GM23338 (cell line): ENCODE measurements around the gene ALX3. TPM values are rescaled to one million over a fixed set of nuclear protein-coding genes. Genes with fewer than 3 reads are reported as not detected.

Source experiments
- ATAC-seq: fragments of 200-7000 bp; cut with Tn5 transposase; 3 replicates; pipeline ENCODE4 v1.9.1; 2020
- DNase-seq: peaks from one replicate; pipeline ENCODE4 v3.0.0-alpha.2; 2015; ENCODE audit warnings: low spot score
- H2AFZ ChIP-seq: fragments of 200-600 bp; sonication (generic); 2 replicates; pipeline ENCODE4 v1.8.0; 2016; ENCODE audit warnings: antibody characterized with exemption, mild to moderate bottlenecking, moderate library complexity
- H3F3A ChIP-seq: fragments of 200-600 bp; sonication (generic); replicated peaks from 2 replicates; pipeline ENCODE4 v1.8.0; 2017; ENCODE audit warnings: antibody characterized with exemption, mixed run types, low read depth
- H3K27ac ChIP-seq: fragments of 200-600 bp; sonication (generic); 2 replicates; pipeline ENCODE4 v1.6.1; 2016; ENCODE audit warnings: low read depth
- H3K27me3 ChIP-seq: fragments of 200-600 bp; sonication (generic); 2 replicates; pipeline ENCODE4 v1.8.0; 2016; ENCODE audit warnings: mild to moderate bottlenecking, mixed run types, moderate library complexity; ENCODE audit not compliant: insufficient read depth
- H3K36me3 ChIP-seq: fragments of 200-600 bp; sonication (generic); 2 replicates; pipeline ENCODE4 v1.8.0; 2016; ENCODE audit warnings: mild to moderate bottlenecking; ENCODE audit not compliant: insufficient read depth
- H3K4me1 ChIP-seq: fragments of 200-600 bp; sonication (generic); 2 replicates; pipeline ENCODE4 v1.8.0; 2016; ENCODE audit warnings: mild to moderate bottlenecking, moderate library complexity; ENCODE audit not compliant: insufficient read depth
- H3K4me2 ChIP-seq: fragments of 200-600 bp; sonication (generic); 2 replicates; pipeline ENCODE4 v1.7.1; 2017; ENCODE audit warnings: mixed run types
- H3K4me3 ChIP-seq: fragments of 200-600 bp; sonication (generic); 2 replicates; pipeline ENCODE4 v1.6.1; 2016; ENCODE audit warnings: mixed run types
- H3K79me2 ChIP-seq: fragments of 200-600 bp; sonication (generic); replicated peaks from 2 replicates; pipeline ENCODE4 v1.8.0; 2017; ENCODE audit warnings: mild to moderate bottlenecking; ENCODE audit not compliant: insufficient read depth
- H3K9me2 ChIP-seq: fragments of 200-600 bp; sonication (generic); 2 replicates; pipeline ENCODE4 v1.8.0; 2017; ENCODE audit not compliant: insufficient read depth
- H4K20me1 ChIP-seq: fragments of 200-600 bp; sonication (generic); replicated peaks from 2 replicates; pipeline ENCODE4 v1.8.0; 2017; ENCODE audit warnings: mild to moderate bottlenecking; ENCODE audit not compliant: insufficient read depth
- H3K27ac Mint-ChIP-seq: 2 replicates; pipeline ENCODE4 v1.8.0; 2020; ENCODE audit warnings: inconsistent platforms, mild to moderate bottlenecking, moderate library complexity, mixed read lengths
- H3K27me3 Mint-ChIP-seq: 3 replicates; pipeline ENCODE4 v1.8.0; 2022; ENCODE audit warnings: low read depth, mild to moderate bottlenecking, moderate library complexity, mixed read lengths, inconsistent platforms; ENCODE audit not compliant: insufficient read depth, poor library complexity
- H3K36me3 Mint-ChIP-seq: 3 replicates; pipeline ENCODE4 v1.8.0; 2021; ENCODE audit warnings: low read depth, mild to moderate bottlenecking, inconsistent platforms, moderate library complexity, mixed read lengths
- H3K4me1 Mint-ChIP-seq: 3 replicates; pipeline ENCODE4 v1.8.0; 2020; ENCODE audit warnings: mild to moderate bottlenecking, inconsistent platforms, mixed read lengths
- H3K4me3 Mint-ChIP-seq: 3 replicates; pipeline ENCODE4 v1.8.0; 2021; ENCODE audit warnings: moderate library complexity, mild to moderate bottlenecking, inconsistent platforms, mixed read lengths
- H3K9me3 Mint-ChIP-seq: 3 replicates; pipeline ENCODE4 v1.8.0; 2020; ENCODE audit warnings: moderate library complexity, mild to moderate bottlenecking, inconsistent platforms, mixed read lengths
- CREB1 ChIP-seq: fragments of 250-450 bp; sonication (Bioruptor Pico); IDR thresholded peaks from 2 replicates; pipeline ENCODE4 v1.5.0; 2020; ENCODE audit warnings: low read depth, mild to moderate bottlenecking, moderate library complexity
- EZH2 ChIP-seq: fragments of 200-600 bp; sonication (generic); IDR thresholded peaks from one replicate; pipeline ENCODE4 v1.8.0; 2017; ENCODE audit warnings: antibody characterized with exemption, mild to moderate bottlenecking, low read depth; ENCODE audit not compliant: unreplicated experiment
- EZH2phosphoT487 ChIP-seq: fragments of 200-600 bp; sonication (generic); IDR thresholded peaks from one replicate; pipeline ENCODE4 v1.8.1; 2018; ENCODE audit warnings: antibody characterized with exemption; ENCODE audit not compliant: unreplicated experiment
- JUNB ChIP-seq: IDR thresholded peaks from one replicate; pipeline ENCODE4 v1.6.1; 2016; ENCODE audit warnings: antibody characterized with exemption; ENCODE audit not compliant: unreplicated experiment
- NANOG ChIP-seq: IDR thresholded peaks from 2 replicates; pipeline ENCODE4 v1.6.1; 2016; ENCODE audit warnings: antibody characterized with exemption, borderline replicate concordance
- POLR2AphosphoS5 ChIP-seq: IDR thresholded peaks from 2 replicates; pipeline ENCODE4 v1.6.1; 2016; ENCODE audit warnings: antibody characterized with exemption, low read depth
- STAT1 ChIP-seq: IDR thresholded peaks from one replicate; pipeline ENCODE4 v1.6.1; 2016; ENCODE audit warnings: antibody characterized with exemption; ENCODE audit not compliant: unreplicated experiment
- ZNF114 ChIP-seq: fragments of 250-450 bp; sonication (Bioruptor Pico); IDR thresholded peaks from 2 replicates; pipeline ENCODE4 v1.5.0; 2020; ENCODE audit warnings: mild to moderate bottlenecking, moderate library complexity
- ZNF331 ChIP-seq: fragments of 250-450 bp; sonication (Bioruptor Pico); IDR thresholded peaks from 2 replicates; pipeline ENCODE4 v1.5.0; 2020; ENCODE audit warnings: low read depth, mild to moderate bottlenecking, moderate library complexity
- polyA plus RNA-seq: library from polyadenylated mRNA; unstranded; fragments of >200 nt; fragmentation: Nextera tagmentation; extraction: Ambion mirVana; gene quantifications from 2 replicates; pipeline ENCODE4 v1.2.1, GENCODE V29; 2016
- total RNA-seq: library from RNA; depleted of rRNA; stranded (reverse); fragments of >200 nt; shearing (Covaris generic); gene quantifications from 2 replicates; pipeline ENCODE4 v1.2.3, GENCODE V29; 2014
- TF ChIP-seq, protein P1 (sequence below): fragments of 250-450 bp; sonication (Bioruptor Pico); IDR thresholded peaks from 2 replicates; pipeline ENCODE4 v1.5.0; 2020; ENCODE audit warnings: mild to moderate bottlenecking, moderate library complexity
- TF ChIP-seq, protein P2 (sequence below), 2 experiments: fragments of 200-600 bp in 1 of 2; sonication (generic) in 1 of 2; conservative IDR thresholded peaks; 2 replicates each; pipeline versions ENCODE4 v1.5.1 to v1.6.1; 2016 to 2017; ENCODE audit warnings: antibody characterized with exemption in 2 of 2, low read depth in 2 of 2, mild to moderate bottlenecking in 2 of 2, moderate library complexity in 1 of 2
- TF ChIP-seq, protein P3 (sequence below): IDR thresholded peaks from 2 replicates; pipeline ENCODE4 v1.6.1; 2016; ENCODE audit warnings: antibody characterized with exemption
- TF ChIP-seq, protein P4 (sequence below): IDR thresholded peaks from one replicate; pipeline ENCODE4 v1.6.1; 2018; ENCODE audit warnings: antibody characterized with exemption; ENCODE audit not compliant: unreplicated experiment

The ALX3 gene
- total and polyA plus RNA-seq, 2 experiments from 2014 or later = not detected

DNA sequence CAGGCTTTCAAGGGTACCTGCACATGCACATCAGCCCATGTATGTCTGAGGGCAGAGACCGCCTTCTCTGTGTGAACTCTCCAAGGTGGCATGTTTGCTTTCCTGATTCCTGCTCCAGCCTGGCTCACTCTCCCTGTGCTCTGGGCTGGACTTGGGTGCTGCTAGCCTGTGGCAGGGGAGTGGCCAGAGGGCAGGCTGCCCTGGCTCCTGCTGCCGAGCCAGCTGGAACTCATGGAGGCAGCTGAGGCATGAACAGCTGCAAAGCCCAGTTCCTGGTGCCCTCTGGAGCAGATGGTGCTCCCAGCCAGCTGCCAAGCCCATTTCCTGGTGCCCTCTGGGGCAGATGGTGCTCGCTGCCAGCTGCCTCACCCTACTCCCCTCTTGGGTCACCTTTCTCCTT lies 49.4 kb upstream of the ALX3 start:
- Histone ChIP-seq H4K20me1 (no peaks in the 10 kb centered on the region), H3K9me2 (0 out of 2 replicates have a peak, but pooled peaks cover 8% of the 10 kb centered on the region), H3K27me3 (no peaks in the 10 kb centered on the region), H2AFZ (no peak overlapping the region), H3K4me3 (no peak overlapping the region), H3K4me2 (no peak overlapping the region), H3F3A (no peaks in the 10 kb centered on the region), H3K4me1 (no peaks in the 10 kb centered on the region; the same call in 1 of the 2 replicates), H3K36me3 (no peaks in the 10 kb centered on the region), H3K27ac (no peak overlapping the region), H3K79me2 (no peaks in the 10 kb centered on the region)
- Mint-ChIP-seq H3K36me3 (peaks cover 8% of the 10 kb centered on the region), H3K27me3 (peaks cover 21% of the 10 kb centered on the region), H3K4me3 (no peak overlapping the region), H3K9me3 (peaks cover 29% of the 10 kb centered on the region), H3K27ac (no peak overlapping the region), H3K4me1 (no peaks in the 10 kb centered on the region; the same call in 1 of the 3 replicates)
- DNase-seq (no peak), ATAC-seq (no peak)
- no peak for TF ChIP-seq NANOG
- no peak for TF ChIP-seq CREB1 (CRISPR knock-in tag)
- TF ChIP-seq, protein P1, sequence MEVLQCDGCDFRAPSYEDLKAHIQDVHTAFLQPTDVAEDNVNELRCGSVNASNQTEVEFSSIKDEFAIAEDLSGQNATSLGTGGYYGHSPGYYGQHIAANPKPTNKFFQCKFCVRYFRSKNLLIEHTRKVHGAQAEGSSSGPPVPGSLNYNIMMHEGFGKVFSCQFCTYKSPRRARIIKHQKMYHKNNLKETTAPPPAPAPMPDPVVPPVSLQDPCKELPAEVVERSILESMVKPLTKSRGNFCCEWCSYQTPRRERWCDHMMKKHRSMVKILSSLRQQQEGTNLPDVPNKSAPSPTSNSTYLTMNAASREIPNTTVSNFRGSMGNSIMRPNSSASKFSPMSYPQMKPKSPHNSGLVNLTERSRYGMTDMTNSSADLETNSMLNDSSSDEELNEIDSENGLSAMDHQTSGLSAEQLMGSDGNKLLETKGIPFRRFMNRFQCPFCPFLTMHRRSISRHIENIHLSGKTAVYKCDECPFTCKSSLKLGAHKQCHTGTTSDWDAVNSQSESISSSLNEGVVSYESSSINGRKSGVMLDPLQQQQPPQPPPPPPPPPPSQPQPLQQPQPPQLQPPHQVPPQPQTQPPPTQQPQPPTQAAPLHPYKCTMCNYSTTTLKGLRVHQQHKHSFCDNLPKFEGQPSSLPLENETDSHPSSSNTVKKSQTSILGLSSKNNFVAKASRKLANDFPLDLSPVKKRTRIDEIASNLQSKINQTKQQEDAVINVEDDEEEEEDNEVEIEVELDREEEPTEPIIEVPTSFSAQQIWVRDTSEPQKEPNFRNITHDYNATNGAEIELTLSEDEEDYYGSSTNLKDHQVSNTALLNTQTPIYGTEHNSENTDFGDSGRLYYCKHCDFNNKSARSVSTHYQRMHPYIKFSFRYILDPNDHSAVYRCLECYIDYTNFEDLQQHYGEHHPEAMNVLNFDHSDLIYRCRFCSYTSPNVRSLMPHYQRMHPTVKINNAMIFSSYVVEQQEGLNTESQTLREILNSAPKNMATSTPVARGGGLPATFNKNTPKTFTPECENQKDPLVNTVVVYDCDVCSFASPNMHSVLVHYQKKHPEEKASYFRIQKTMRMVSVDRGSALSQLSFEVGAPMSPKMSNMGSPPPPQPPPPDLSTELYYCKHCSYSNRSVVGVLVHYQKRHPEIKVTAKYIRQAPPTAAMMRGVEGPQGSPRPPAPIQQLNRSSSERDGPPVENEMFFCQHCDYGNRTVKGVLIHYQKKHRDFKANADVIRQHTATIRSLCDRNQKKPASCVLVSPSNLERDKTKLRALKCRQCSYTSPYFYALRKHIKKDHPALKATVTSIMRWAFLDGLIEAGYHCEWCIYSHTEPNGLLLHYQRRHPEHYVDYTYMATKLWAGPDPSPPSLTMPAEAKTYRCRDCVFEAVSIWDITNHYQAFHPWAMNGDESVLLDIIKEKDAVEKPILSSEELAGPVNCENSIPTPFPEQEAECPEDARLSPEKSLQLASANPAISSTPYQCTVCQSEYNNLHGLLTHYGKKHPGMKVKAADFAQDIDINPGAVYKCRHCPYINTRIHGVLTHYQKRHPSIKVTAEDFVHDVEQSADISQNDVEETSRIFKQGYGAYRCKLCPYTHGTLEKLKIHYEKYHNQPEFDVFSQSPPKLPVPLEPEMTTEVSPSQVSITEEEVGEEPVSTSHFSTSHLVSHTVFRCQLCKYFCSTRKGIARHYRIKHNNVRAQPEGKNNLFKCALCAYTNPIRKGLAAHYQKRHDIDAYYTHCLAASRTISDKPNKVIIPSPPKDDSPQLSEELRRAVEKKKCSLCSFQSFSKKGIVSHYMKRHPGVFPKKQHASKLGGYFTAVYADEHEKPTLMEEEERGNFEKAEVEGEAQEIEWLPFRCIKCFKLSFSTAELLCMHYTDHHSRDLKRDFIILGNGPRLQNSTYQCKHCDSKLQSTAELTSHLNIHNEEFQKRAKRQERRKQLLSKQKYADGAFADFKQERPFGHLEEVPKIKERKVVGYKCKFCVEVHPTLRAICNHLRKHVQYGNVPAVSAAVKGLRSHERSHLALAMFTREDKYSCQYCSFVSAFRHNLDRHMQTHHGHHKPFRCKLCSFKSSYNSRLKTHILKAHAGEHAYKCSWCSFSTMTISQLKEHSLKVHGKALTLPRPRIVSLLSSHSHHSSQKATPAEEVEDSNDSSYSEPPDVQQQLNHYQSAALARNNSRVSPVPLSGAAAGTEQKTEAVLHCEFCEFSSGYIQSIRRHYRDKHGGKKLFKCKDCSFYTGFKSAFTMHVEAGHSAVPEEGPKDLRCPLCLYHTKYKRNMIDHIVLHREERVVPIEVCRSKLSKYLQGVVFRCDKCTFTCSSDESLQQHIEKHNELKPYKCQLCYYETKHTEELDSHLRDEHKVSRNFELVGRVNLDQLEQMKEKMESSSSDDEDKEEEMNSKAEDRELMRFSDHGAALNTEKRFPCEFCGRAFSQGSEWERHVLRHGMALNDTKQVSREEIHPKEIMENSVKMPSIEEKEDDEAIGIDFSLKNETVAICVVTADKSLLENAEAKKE (CRISPR knock-in tag) = no peak
- TF ChIP-seq JUNB = no peak
- TF ChIP-seq EZH2phosphoT487 = no peak
- TF ChIP-seq STAT1 = no peak
- TF ChIP-seq, protein P2, sequence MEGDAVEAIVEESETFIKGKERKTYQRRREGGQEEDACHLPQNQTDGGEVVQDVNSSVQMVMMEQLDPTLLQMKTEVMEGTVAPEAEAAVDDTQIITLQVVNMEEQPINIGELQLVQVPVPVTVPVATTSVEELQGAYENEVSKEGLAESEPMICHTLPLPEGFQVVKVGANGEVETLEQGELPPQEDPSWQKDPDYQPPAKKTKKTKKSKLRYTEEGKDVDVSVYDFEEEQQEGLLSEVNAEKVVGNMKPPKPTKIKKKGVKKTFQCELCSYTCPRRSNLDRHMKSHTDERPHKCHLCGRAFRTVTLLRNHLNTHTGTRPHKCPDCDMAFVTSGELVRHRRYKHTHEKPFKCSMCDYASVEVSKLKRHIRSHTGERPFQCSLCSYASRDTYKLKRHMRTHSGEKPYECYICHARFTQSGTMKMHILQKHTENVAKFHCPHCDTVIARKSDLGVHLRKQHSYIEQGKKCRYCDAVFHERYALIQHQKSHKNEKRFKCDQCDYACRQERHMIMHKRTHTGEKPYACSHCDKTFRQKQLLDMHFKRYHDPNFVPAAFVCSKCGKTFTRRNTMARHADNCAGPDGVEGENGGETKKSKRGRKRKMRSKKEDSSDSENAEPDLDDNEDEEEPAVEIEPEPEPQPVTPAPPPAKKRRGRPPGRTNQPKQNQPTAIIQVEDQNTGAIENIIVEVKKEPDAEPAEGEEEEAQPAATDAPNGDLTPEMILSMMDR (conservative IDR thresholded peaks at IDR 0.05; ENCODE audit: low read depth in 2 of 2) = no peak
- no peak for TF ChIP-seq POLR2AphosphoS5
- TF ChIP-seq, protein P3, sequence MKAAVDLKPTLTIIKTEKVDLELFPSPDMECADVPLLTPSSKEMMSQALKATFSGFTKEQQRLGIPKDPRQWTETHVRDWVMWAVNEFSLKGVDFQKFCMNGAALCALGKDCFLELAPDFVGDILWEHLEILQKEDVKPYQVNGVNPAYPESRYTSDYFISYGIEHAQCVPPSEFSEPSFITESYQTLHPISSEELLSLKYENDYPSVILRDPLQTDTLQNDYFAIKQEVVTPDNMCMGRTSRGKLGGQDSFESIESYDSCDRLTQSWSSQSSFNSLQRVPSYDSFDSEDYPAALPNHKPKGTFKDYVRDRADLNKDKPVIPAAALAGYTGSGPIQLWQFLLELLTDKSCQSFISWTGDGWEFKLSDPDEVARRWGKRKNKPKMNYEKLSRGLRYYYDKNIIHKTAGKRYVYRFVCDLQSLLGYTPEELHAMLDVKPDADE = no peak
- TF ChIP-seq ZNF331 (CRISPR knock-in tag) = no peak
- TF ChIP-seq EZH2 = no peak
- TF ChIP-seq ZNF114 (CRISPR knock-in tag) = no peak
- TF ChIP-seq, protein P4, sequence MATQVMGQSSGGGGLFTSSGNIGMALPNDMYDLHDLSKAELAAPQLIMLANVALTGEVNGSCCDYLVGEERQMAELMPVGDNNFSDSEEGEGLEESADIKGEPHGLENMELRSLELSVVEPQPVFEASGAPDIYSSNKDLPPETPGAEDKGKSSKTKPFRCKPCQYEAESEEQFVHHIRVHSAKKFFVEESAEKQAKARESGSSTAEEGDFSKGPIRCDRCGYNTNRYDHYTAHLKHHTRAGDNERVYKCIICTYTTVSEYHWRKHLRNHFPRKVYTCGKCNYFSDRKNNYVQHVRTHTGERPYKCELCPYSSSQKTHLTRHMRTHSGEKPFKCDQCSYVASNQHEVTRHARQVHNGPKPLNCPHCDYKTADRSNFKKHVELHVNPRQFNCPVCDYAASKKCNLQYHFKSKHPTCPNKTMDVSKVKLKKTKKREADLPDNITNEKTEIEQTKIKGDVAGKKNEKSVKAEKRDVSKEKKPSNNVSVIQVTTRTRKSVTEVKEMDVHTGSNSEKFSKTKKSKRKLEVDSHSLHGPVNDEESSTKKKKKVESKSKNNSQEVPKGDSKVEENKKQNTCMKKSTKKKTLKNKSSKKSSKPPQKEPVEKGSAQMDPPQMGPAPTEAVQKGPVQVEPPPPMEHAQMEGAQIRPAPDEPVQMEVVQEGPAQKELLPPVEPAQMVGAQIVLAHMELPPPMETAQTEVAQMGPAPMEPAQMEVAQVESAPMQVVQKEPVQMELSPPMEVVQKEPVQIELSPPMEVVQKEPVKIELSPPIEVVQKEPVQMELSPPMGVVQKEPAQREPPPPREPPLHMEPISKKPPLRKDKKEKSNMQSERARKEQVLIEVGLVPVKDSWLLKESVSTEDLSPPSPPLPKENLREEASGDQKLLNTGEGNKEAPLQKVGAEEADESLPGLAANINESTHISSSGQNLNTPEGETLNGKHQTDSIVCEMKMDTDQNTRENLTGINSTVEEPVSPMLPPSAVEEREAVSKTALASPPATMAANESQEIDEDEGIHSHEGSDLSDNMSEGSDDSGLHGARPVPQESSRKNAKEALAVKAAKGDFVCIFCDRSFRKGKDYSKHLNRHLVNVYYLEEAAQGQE = no peak
